ENCODE data around the gene ALCAM.

The ALCAM gene

DNA sequence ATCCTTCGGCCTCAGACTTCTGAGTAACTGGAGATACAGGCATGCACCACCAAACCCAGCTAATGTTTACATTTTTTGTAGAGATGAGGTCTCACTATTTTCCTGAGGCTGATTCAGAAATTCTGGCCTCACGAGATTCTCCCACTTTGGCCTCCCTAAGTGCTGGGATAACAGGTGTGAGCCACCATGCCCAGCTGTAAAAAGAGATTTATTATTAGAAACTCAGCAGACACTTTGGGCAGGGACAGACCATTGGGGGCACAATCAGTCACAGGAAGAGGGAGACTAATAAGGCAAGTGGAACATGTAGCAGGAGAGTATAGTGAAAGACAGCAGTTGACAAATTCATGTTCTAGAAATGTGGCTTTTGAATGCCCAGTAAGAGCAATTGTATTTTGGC lies 252.9 kb downstream of the ALCAM start:
- no peak overlapping the region for H3K27ac ChIP-seq
- TF ChIP-seq, protein P1, sequence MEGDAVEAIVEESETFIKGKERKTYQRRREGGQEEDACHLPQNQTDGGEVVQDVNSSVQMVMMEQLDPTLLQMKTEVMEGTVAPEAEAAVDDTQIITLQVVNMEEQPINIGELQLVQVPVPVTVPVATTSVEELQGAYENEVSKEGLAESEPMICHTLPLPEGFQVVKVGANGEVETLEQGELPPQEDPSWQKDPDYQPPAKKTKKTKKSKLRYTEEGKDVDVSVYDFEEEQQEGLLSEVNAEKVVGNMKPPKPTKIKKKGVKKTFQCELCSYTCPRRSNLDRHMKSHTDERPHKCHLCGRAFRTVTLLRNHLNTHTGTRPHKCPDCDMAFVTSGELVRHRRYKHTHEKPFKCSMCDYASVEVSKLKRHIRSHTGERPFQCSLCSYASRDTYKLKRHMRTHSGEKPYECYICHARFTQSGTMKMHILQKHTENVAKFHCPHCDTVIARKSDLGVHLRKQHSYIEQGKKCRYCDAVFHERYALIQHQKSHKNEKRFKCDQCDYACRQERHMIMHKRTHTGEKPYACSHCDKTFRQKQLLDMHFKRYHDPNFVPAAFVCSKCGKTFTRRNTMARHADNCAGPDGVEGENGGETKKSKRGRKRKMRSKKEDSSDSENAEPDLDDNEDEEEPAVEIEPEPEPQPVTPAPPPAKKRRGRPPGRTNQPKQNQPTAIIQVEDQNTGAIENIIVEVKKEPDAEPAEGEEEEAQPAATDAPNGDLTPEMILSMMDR (IDR thresholded peaks at IDR 0.05): no peak
- TF ChIP-seq ZFX (IDR thresholded peaks at IDR 0.05; ENCODE audit: borderline replicate concordance): no peak

DNA sequence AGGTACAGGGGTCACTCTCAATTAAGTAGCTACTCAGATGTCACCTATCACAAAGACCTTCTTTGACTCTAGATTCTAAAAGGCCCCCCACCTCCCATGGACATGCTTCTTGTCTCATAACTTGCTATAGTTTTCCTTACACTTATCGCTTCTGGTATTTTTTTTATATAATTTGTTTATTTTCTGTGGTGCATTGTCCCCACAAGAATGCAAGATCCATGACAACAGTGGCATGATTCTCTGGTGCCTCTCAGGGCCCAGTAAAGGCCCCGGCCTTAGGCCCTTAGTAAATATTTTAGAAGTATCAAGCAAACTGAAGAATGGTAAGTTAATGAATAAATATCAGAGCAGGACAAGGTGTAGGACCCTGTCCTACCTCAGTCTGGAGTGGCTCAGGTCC lies 253.5 kb downstream of the ALCAM start:
- TF ChIP-seq, protein P1 (IDR thresholded peaks at IDR 0.05): no peak
- TF ChIP-seq ZFX (IDR thresholded peaks at IDR 0.05; ENCODE audit: borderline replicate concordance): no peak
- H3K27ac ChIP-seq: no peak overlapping the region

DNA sequence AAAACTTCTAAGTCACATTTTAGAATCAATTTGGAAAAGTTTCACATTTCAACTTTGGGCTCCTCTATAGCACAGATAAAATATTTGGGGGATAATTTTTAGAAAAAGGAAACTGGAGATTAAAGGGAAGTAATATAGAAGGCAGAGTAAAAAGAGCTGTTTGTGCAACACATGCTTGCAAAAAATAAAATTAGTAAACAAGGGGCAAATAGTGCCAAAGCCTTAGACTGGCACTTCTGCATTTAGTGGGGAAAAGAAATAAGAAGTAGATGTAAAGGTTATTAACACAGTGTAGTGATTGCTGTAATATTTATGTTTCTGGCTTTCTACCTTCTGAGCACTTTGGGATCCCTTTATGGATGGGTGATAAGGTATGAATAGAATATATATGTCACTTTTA lies 255.5 kb downstream of the ALCAM start:
- TF ChIP-seq, protein P1 (IDR thresholded peaks at IDR 0.05): no peak
- TF ChIP-seq ZFX (IDR thresholded peaks at IDR 0.05; ENCODE audit: borderline replicate concordance): no peak
- H3K27ac ChIP-seq: no peak overlapping the region
